Mesenchymal stem cell (in vitro differentiated cells and primary cell): Measurements from ENCODE around the gene NRF1.
"Not testable (repeated sequence)": the region's sequence is repeated elsewhere in the genome, so short reads cannot be mapped to it uniquely, and the experiment has no call there.

Experiments used
- DNase-seq: peaks from one replicate; pipeline ENCODE4 v3.0.0-alpha.2; 2013
- H2AFZ ChIP-seq: one replicate; pipeline ENCODE4 v1.6.1; 2013; ENCODE audit warnings: low read depth, mild to moderate bottlenecking, control low read depth, inconsistent platforms, low read length, moderate library complexity
- H2AK5ac ChIP-seq: 2 replicates; pipeline ENCODE4 v1.6.1; 2013; ENCODE audit warnings: low read length, moderate library complexity, mild to moderate bottlenecking, inconsistent platforms; ENCODE audit not compliant: severe bottlenecking
- H2BK120ac ChIP-seq: one replicate; pipeline ENCODE4 v1.6.1; 2013; ENCODE audit warnings: low read depth, mild to moderate bottlenecking, inconsistent platforms, low read length, moderate library complexity
- H2BK12ac ChIP-seq, 2 experiments: one replicate each; pipeline ENCODE4 v1.6.1; 2013; ENCODE audit warnings: inconsistent platforms in 2 of 2, low read length in 2 of 2, mild to moderate bottlenecking in 2 of 2, moderate library complexity in 2 of 2, control low read depth in 1 of 2
- H2BK15ac ChIP-seq: one replicate; pipeline ENCODE4 v1.6.1; 2013; ENCODE audit warnings: mild to moderate bottlenecking, low read depth, inconsistent platforms; ENCODE audit not compliant: poor library complexity, severe bottlenecking
- H2BK5ac ChIP-seq: 2 replicates; pipeline ENCODE4 v1.6.1; 2013; ENCODE audit warnings: low read depth, mild to moderate bottlenecking, low read length, control low read depth, inconsistent platforms; ENCODE audit not compliant: poor library complexity, severe bottlenecking
- H3K14ac ChIP-seq, 2 experiments: one replicate each; pipeline ENCODE4 v1.6.1; 2013; ENCODE audit warnings: inconsistent platforms in 2 of 2, low read length in 2 of 2, control low read depth in 1 of 2, mild to moderate bottlenecking in 1 of 2, moderate library complexity in 1 of 2
- H3K18ac ChIP-seq, 2 experiments: one replicate each; pipeline ENCODE4 v1.6.1; 2013; ENCODE audit warnings: inconsistent platforms in 2 of 2, low read length in 2 of 2, control low read depth in 1 of 2, low read depth in 1 of 2, mild to moderate bottlenecking in 1 of 2
- H3K23ac ChIP-seq, 2 experiments: one replicate each; pipeline ENCODE4 v1.6.1; 2013; ENCODE audit warnings: inconsistent platforms in 2 of 2, low read length in 2 of 2, mild to moderate bottlenecking in 2 of 2, moderate library complexity in 2 of 2, control low read depth in 1 of 2
- H3K27ac ChIP-seq: 2 replicates; pipeline ENCODE4 v1.5.1; 2013; ENCODE audit warnings: mild to moderate bottlenecking, moderate library complexity, low read length, control low read depth, inconsistent platforms; ENCODE audit not compliant: poor library complexity, severe bottlenecking
- H3K27me3 ChIP-seq, 2 experiments: 2 replicates each; pipeline versions ENCODE4 v1.6.1 to v1.7.0; 2013; ENCODE audit warnings: low read length in 2 of 2, mild to moderate bottlenecking in 2 of 2, moderate library complexity in 2 of 2, control low read depth in 1 of 2, inconsistent platforms in 1 of 2; ENCODE audit not compliant: control insufficient read depth in 1 of 2, insufficient read depth in 1 of 2
- H3K36me3 ChIP-seq, 2 experiments: 2 replicates each; pipeline versions ENCODE4 v1.6.1 to v1.7.0; 2013; ENCODE audit warnings: low read length in 2 of 2, control low read depth in 1 of 2, inconsistent platforms in 1 of 2, low read depth in 1 of 2, mild to moderate bottlenecking in 1 of 2; ENCODE audit not compliant: insufficient read depth in 2 of 2, control insufficient read depth in 1 of 2
- H3K4ac ChIP-seq, 2 experiments: one replicate each; pipeline ENCODE4 v1.6.1; 2013; ENCODE audit warnings: inconsistent platforms in 2 of 2, low read length in 2 of 2, mild to moderate bottlenecking in 2 of 2, moderate library complexity in 2 of 2, control low read depth in 1 of 2, low read depth in 1 of 2
- H3K4me1 ChIP-seq: 2 replicates; pipeline ENCODE4 v1.6.1; 2013; ENCODE audit warnings: low read depth, low read length, control low read depth; ENCODE audit not compliant: control insufficient read depth, insufficient read depth
- H3K4me2 ChIP-seq: 2 replicates; pipeline ENCODE4 v1.6.1; 2013; ENCODE audit warnings: low read length, mild to moderate bottlenecking, inconsistent platforms; ENCODE audit not compliant: poor library complexity, severe bottlenecking
- H3K4me3 ChIP-seq, 2 experiments: 2 replicates each; pipeline versions ENCODE4 v1.5.1 to v1.7.0; 2013; ENCODE audit warnings: low read length in 2 of 2, mild to moderate bottlenecking in 2 of 2, control low read depth in 1 of 2, low read depth in 1 of 2; ENCODE audit not compliant: insufficient read depth in 1 of 2
- H3K79me1 ChIP-seq: replicated peaks from 2 replicates; pipeline ENCODE4 v1.6.1; 2013; ENCODE audit warnings: mild to moderate bottlenecking, control low read depth, low read length, inconsistent platforms; ENCODE audit not compliant: poor library complexity, severe bottlenecking
- H3K9ac ChIP-seq: 2 replicates; pipeline ENCODE4 v1.7.0; 2013; ENCODE audit warnings: mild to moderate bottlenecking, low read length, moderate library complexity
- H3K9me3 ChIP-seq: 2 replicates; pipeline ENCODE4 v1.7.0; 2013; ENCODE audit warnings: mild to moderate bottlenecking, low read length; ENCODE audit not compliant: control insufficient read depth
- H4K8ac ChIP-seq: one replicate; pipeline ENCODE4 v1.6.1; 2013; ENCODE audit warnings: inconsistent platforms, mild to moderate bottlenecking, low read length, moderate library complexity
- H4K91ac ChIP-seq: one replicate; pipeline ENCODE4 v1.6.1; 2013; ENCODE audit warnings: mild to moderate bottlenecking, low read length, inconsistent platforms
- WGBS: methylation state at CpG from one replicate; pipeline ENCODE4 v1.1.7; 2013; ENCODE audit warnings: mixed read lengths; 5-methylcytosine and 5-hydroxymethylcytosine counted together

NRF1 gene

DNA sequence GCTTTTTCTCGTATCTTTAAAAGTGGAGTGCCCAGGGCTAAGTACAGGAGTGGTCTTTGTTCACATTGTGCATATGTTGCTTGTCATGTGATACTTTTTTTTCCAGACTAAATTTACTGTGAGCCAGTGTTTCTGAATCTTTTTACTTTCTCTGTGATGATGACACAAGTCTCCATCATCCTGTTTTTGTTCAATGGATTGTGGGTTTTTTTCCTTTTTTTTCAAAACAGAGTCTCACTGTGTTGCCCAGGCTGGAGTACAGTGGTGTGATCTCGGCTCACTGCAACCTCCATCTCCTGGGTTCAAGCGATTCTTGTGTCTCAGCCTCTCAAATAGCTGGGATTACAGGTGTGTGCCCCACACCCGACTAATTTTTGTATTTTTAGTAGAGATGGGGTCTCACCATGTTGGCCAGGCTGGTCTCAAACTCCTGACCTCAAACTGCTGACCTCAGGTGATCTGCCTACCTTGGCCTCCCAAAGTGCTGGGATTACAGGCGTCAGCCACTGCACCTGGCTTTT is 24.6 kb downstream of the NRF1 start:
- H2BK120ac ChIP-seq, H2BK12ac ChIP-seq, H3K9me3 ChIP-seq, H4K8ac ChIP-seq, H2BK5ac ChIP-seq, H3K36me3 ChIP-seq, H3K23ac ChIP-seq, H3K14ac ChIP-seq, H3K4me3 ChIP-seq, H3K27ac ChIP-seq, H3K18ac ChIP-seq, H2BK15ac ChIP-seq, H3K4me1 ChIP-seq, H3K4me2 ChIP-seq, H3K27me3 ChIP-seq, H4K91ac ChIP-seq, H2AK5ac ChIP-seq, DNase-seq, H3K4ac ChIP-seq, H2AFZ ChIP-seq: not testable (repeated sequence)
- 89% methylated on average over 5 of the region's 5 CpGs for WGBS
- peaks cover 22% of the 10 kb centered on the region for H3K79me1 ChIP-seq
- peak overlapping the region; percentile 35 for H3K9ac ChIP-seq

GRCh38 chr7:129636641-129637040 is 25.1 kb downstream of the NRF1 start:
- Histone ChIP-seq H2AK5ac (no peak overlapping the region), H2BK5ac (no peak overlapping the region), H3K4me2 (no peak overlapping the region), H3K18ac (no peak overlapping the region), H3K4me1 (no peaks in the 10 kb centered on the region), H3K9me3 (no peaks in the 10 kb centered on the region), H3K4ac (no peak overlapping the region), H3K27me3 (no peaks in the 10 kb centered on the region), H3K14ac (no peak overlapping the region), H3K9ac (no peak overlapping the region), H4K91ac (no peak overlapping the region), H4K8ac (no peak overlapping the region), H2AFZ (no peak overlapping the region), H3K27ac (no peak overlapping the region), H2BK12ac (no peak overlapping the region), H3K23ac (no peak overlapping the region), H3K4me3 (no peak overlapping the region), H2BK15ac (no peak overlapping the region), H3K79me1 (peaks cover 22% of the 10 kb centered on the region), H2BK120ac (no peak overlapping the region), H3K36me3 (no peaks in the 10 kb centered on the region)
- no peak for DNase-seq
- 100% methylated on average over 4 of the region's 4 CpGs for WGBS

DNA sequence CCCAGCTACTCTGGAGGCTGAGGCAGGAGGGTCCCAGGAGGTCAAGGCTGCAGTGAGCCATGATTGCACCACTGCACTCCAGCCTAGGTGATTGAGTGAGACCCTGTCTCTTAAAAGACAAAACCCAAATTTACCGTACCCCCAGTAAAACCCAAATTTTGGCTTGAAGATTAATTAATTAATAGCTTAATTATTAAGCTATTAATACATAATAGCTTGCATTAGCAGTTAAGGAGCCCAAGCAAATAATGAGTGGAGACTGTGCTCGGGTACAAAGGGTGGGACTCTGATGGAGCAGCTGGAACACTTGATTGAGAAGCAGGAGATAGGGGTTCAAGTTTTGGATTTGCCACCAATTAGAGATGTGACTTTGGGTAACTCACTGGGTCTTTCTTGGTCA is 28.9 kb downstream of the NRF1 start:
- no peak overlapping the region for H2AFZ ChIP-seq
- H3K9me3 ChIP-seq = no peaks in the 10 kb centered on the region
- no peak overlapping the region for H3K4me2 ChIP-seq
- no peak overlapping the region for H3K27ac ChIP-seq
- H2BK120ac ChIP-seq = no peak overlapping the region
- H3K4me3 ChIP-seq = no peak overlapping the region
- no peak overlapping the region for H3K4ac ChIP-seq
- H3K23ac ChIP-seq = no peak overlapping the region
- no peak overlapping the region for H2BK15ac ChIP-seq
- 50% methylated on average over 1 of the region's 2 CpGs for WGBS
- H4K8ac ChIP-seq = no peak overlapping the region
- no peak overlapping the region for H3K14ac ChIP-seq
- no peak overlapping the region for H3K9ac ChIP-seq
- H2BK5ac ChIP-seq = no peak overlapping the region
- H3K36me3 ChIP-seq = no peaks in the 10 kb centered on the region
- peaks cover 21% of the 10 kb centered on the region for H3K79me1 ChIP-seq
- DNase-seq = no peak
- no peaks in the 10 kb centered on the region for H3K27me3 ChIP-seq
- H3K4me1 ChIP-seq = peaks cover 2% of the 10 kb centered on the region
- no peak overlapping the region for H3K18ac ChIP-seq
- H4K91ac ChIP-seq = no peak overlapping the region
- no peak overlapping the region for H2BK12ac ChIP-seq
- H2AK5ac ChIP-seq = no peak overlapping the region

DNA sequence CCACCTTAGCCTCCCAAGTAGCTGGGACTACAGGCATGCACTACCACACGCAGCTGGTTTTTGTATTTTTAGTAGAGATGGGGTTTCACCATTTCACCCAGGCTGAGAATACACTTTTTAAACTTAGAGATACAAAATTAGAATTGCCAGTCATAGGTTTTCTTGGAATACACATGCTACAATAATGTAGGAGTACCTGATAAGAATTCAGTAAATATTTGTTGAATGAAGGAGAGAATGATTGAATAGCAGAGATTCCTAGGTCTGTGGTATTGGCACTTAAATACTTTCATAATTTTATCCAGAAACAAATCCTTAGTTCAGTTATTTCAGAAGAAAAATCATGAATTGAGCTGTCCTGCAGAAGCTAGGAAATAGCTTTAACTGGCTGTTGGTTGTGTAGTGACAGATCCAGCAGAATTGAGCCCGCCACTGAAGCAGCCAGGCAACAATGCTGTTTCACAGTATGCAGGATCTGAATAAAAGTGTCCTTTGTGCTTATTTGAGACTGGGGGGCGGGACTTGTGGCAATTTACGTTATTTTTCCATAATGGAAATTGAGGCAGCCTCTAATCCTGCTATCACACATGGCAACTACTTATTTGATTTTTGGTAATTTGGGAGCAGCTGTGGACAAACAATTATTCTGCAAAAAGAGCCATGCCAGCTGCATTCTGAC is 31.5 kb downstream of the NRF1 start:
- no peak overlapping the region for H2BK12ac ChIP-seq
- no peak overlapping the region for H2BK120ac ChIP-seq
- H3K27me3 ChIP-seq = no peaks in the 10 kb centered on the region
- no peak overlapping the region for H2AK5ac ChIP-seq
- H3K4me3 ChIP-seq = no peak overlapping the region
- H2AFZ ChIP-seq = no peak overlapping the region
- H3K4me2 ChIP-seq = no peak overlapping the region
- no peaks in the 10 kb centered on the region for H3K36me3 ChIP-seq
- WGBS = 93% methylated on average over 1 of the region's 4 CpGs
- no peak for DNase-seq
- H3K18ac ChIP-seq = no peak overlapping the region
- H3K14ac ChIP-seq = no peak overlapping the region
- H2BK5ac ChIP-seq = no peak overlapping the region
- no peak overlapping the region for H3K23ac ChIP-seq
- peak overlapping the region; percentile 33 for H3K9ac ChIP-seq
- H4K8ac ChIP-seq = no peak overlapping the region
- no peak overlapping the region for H3K4ac ChIP-seq
- no peak overlapping the region for H2BK15ac ChIP-seq
- H4K91ac ChIP-seq = no peak overlapping the region
- no peak overlapping the region for H3K27ac ChIP-seq
- H3K79me1 ChIP-seq = peaks cover 15% of the 10 kb centered on the region
- peaks cover 3% of the 10 kb centered on the region for H3K4me1 ChIP-seq
- no peaks in the 10 kb centered on the region for H3K9me3 ChIP-seq
